Uterus (tissue), 4 donors: ENCODE data around the gene TDRD9. TPM values are rescaled to one million over a fixed set of nuclear protein-coding genes. Genes with fewer than 3 reads are reported as not detected.

Experiments
- DNase-seq, 2 donors: peaks; one replicate each; pipeline ENCODE4 v3.0.0-alpha.2; 2019 to 2020
- H3K27ac ChIP-seq, 2 donors: fragments of 200-600 bp; sonication (generic); 1 replicate in 1 of 2; 2 replicates in 1 of 2; pipeline ENCODE4 v1.5.1; 2016 to 2018
- H3K27me3 ChIP-seq, 2 donors: fragments of 200-600 bp; sonication (generic); one replicate each; pipeline ENCODE4 v1.5.1; 2018 to 2019; ENCODE audit warnings: control low read depth in 1 of 2
- H3K36me3 ChIP-seq, 2 donors: fragments of 200-600 bp; sonication (generic); one replicate each; pipeline ENCODE4 v1.5.1; 2019; ENCODE audit warnings: control low read depth in 1 of 2
- H3K4me1 ChIP-seq, 2 donors: fragments of 200-600 bp; sonication (generic); one replicate each; pipeline ENCODE4 v1.5.1; 2018 to 2019; ENCODE audit warnings: control low read depth in 1 of 2
- H3K4me3 ChIP-seq, 2 donors: fragments of 200-600 bp; sonication (generic); 1 replicate in 1 of 2; 2 replicates in 1 of 2; pipeline ENCODE4 v1.5.1; 2018 to 2019; ENCODE audit warnings: mild to moderate bottlenecking in 1 of 2
- H3K9me3 ChIP-seq, 2 donors: fragments of 200-600 bp; sonication (generic); one replicate each; pipeline ENCODE4 v1.5.1; 2019; ENCODE audit warnings: control low read depth in 1 of 2
- CTCF ChIP-seq, 4 experiments: fragments of 200-600 bp in 2 of 4; fragments of 450-650 bp in 2 of 4; sonication (generic) in 2 of 4; IDR thresholded peaks; one replicate each; pipeline ENCODE4 v1.5.1; 2016 to 2019; ENCODE audit warnings: antibody characterized with exemption in 4 of 4, mild to moderate bottlenecking in 2 of 4, moderate library complexity in 1 of 4
- POLR2A ChIP-seq, 2 donors: fragments of 450-650 bp; IDR thresholded peaks; one replicate each; pipeline ENCODE4 v1.6.1; 2016; ENCODE audit warnings: antibody characterized with exemption in 2 of 2, mild to moderate bottlenecking in 1 of 2, moderate library complexity in 1 of 2
- intact Hi-C: fragments of 100-400 bp; cut with DNase I; formaldehyde crosslinking; loops from one replicate; pipeline ENCODE4 v1.15.1; 2023; ENCODE audit warnings: low total_unique reads
- total RNA-seq, 4 donors: library from RNA; depleted of rRNA in 3 of 4; stranded (reverse); fragments of >200 nt in 3 of 4; gene quantifications; one replicate each; pipeline versions ENCODE4 v1.1.0 to v1.2.4, GENCODE V29; 2014 to 2023
- donor health status: DM: yes; HTN: yes; CAD: no.

The TDRD9 gene
- total RNA-seq, 4 donors from 2014 or later: 0.85 to 1.8 TPM; not detected in 2

- intact Hi-C loops: no loop called here
- Histone ChIP-seq H3K4me1 (no peaks in the 10 kb centered on the region), H3K27ac (no peak overlapping the region), H3K36me3 (no peaks in the 10 kb centered on the region), H3K9me3 (no peaks in the 10 kb centered on the region), H3K27me3 (no peaks in the 10 kb centered on the region), H3K4me3 (no peak overlapping the region)
- TF ChIP-seq CTCF (IDR thresholded peaks at IDR 0.05): no peak
- no peak for DNase-seq
These were observed 92.2 kb downstream of the TDRD9 start for GRCh38 chr14:104020471-104020870.

- intact Hi-C loops: no loop called here
- Histone ChIP-seq H3K9me3 (no peaks in the 10 kb centered on the region), H3K36me3 (no peaks in the 10 kb centered on the region), H3K4me3 (no peak overlapping the region), H3K27ac (no peak overlapping the region), H3K27me3 (no peaks in the 10 kb centered on the region), H3K4me1 (no peaks in the 10 kb centered on the region)
- DNase-seq: no peak
- no peak for TF ChIP-seq CTCF (IDR thresholded peaks at IDR 0.05)
- no peak for TF ChIP-seq POLR2A (IDR thresholded peaks at IDR 0.05)
These were observed 95.2 kb downstream of the TDRD9 start for GRCh38 chr14:104023325-104024055.

- Histone ChIP-seq H3K36me3 (no peaks in the 10 kb centered on the region), H3K27me3 (no peaks in the 10 kb centered on the region), H3K27ac (no peak overlapping the region), H3K4me1 (no peaks in the 10 kb centered on the region), H3K4me3 (no peak overlapping the region), H3K9me3 (no peaks in the 10 kb centered on the region)
- TF ChIP-seq CTCF (IDR thresholded peaks at IDR 0.05) (no peak), POLR2A (IDR thresholded peaks at IDR 0.05) (no peak)
- DNase-seq: no peak
- intact Hi-C loops: no loop called here
These were observed 97.3 kb downstream of the TDRD9 start for GRCh38 chr14:104025534-104025933.

GRCh38 chr14:104026024-104026423, 97.8 kb downstream of the TDRD9 start:
- Histone ChIP-seq H3K4me1 (no peaks in the 10 kb centered on the region), H3K27me3 (no peaks in the 10 kb centered on the region), H3K4me3 (no peak overlapping the region), H3K36me3 (no peaks in the 10 kb centered on the region), H3K27ac (no peak overlapping the region), H3K9me3 (no peaks in the 10 kb centered on the region)
- no peak for DNase-seq
- TF ChIP-seq POLR2A (IDR thresholded peaks at IDR 0.05) (no peak), CTCF (IDR thresholded peaks at IDR 0.05) (no peak)
- intact Hi-C loops: no loop called here

- intact Hi-C loops: no loop called here
- Histone ChIP-seq H3K27me3 (no peaks in the 10 kb centered on the region), H3K36me3 (no peaks in the 10 kb centered on the region), H3K4me1 (no peaks in the 10 kb centered on the region), H3K4me3 (no peak overlapping the region), H3K9me3 (no peaks in the 10 kb centered on the region), H3K27ac (no peak overlapping the region)
- TF ChIP-seq CTCF (IDR thresholded peaks at IDR 0.05) (no peak), POLR2A (IDR thresholded peaks at IDR 0.05) (no peak)
- no peak for DNase-seq
These were observed 102.7 kb downstream of the TDRD9 start for GRCh38 chr14:104030958-104031357.
